LNCAP (cell line): ENCODE results near the gene MTNR1A.

Experiments used
- TF ChIP-seq, protein P1 (sequence below): fragments of 450-650 bp; IDR thresholded peaks from 2 replicates; pipeline ENCODE4 v1.5.1; 2017; ENCODE audit warnings: mild to moderate bottlenecking

MTNR1A gene

GRCh38 chr4:186581421-186581820, 26.1 kb upstream of the MTNR1A start:
- TF ChIP-seq, protein P1, sequence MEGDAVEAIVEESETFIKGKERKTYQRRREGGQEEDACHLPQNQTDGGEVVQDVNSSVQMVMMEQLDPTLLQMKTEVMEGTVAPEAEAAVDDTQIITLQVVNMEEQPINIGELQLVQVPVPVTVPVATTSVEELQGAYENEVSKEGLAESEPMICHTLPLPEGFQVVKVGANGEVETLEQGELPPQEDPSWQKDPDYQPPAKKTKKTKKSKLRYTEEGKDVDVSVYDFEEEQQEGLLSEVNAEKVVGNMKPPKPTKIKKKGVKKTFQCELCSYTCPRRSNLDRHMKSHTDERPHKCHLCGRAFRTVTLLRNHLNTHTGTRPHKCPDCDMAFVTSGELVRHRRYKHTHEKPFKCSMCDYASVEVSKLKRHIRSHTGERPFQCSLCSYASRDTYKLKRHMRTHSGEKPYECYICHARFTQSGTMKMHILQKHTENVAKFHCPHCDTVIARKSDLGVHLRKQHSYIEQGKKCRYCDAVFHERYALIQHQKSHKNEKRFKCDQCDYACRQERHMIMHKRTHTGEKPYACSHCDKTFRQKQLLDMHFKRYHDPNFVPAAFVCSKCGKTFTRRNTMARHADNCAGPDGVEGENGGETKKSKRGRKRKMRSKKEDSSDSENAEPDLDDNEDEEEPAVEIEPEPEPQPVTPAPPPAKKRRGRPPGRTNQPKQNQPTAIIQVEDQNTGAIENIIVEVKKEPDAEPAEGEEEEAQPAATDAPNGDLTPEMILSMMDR: no peak

DNA sequence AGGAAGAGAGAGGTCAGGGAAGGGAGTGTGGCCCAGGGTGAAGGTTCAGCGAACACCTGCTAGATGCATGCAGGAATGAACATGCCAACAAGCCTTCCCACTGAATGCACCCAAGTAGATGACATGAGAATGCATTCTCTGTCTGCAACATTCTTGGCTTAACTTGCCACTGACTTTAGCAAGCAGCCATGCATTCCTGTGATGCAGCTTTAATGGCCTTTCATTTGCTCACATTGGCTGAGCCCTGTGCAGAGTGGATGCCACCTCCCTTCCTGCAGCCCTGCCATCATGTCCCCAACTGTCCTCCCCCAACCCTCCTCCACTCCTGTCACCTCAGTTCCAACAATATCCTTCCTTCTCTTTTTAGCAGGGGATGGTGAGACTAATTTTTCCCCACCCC, 25.3 kb upstream of the MTNR1A start:
- TF ChIP-seq, protein P1: no peak

- TF ChIP-seq, protein P1: no peak
Observed at GRCh38 chr4:186570193-186570996, 15.0 kb upstream of the MTNR1A start.

- TF ChIP-seq, protein P1: no peak
Observed at GRCh38 chr4:186569533-186570192, 14.3 kb upstream of the MTNR1A start.

DNA sequence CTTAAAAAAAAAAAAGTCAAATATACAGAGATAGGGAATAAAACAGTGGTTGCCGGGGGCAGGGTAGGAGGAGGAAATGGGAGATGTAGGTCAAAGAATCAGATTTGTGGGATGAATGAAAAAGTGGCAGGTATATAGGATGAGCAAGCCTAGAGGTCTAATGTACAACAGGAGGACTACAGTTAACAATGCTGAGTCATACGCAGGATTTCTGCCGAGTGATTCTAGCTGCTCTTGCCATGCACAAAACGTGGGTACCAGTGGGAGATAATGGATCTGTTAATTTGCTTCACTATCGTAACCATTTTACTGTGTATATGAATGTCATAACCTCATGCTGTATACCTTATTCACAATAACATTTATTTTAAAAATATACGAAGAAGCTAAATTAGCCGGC, 10.7 kb upstream of the MTNR1A start:
- TF ChIP-seq, protein P1: no peak

DNA sequence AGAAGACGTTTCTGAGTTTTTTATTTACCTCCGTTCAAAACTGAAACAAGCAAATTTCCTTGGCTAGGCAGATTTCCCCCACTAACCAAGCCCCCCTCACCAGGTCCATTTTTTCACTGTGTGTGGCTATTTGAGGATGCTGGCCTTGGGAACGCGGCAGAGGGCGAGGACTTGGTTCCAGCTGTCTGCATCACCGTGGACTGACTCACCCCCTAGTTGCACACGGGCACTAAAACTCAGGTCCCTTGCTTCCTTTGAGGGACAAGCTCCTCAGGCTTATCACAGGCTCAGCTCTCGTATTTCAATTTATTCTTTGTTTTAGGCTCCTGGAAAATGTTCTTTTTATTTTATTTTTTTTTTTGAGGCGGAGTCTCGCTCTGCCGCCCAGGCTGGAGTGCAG, 8.4 kb upstream of the MTNR1A start:
- TF ChIP-seq, protein P1: no peak

GRCh38 chr4:186561748-186562147, 6.4 kb upstream of the MTNR1A start:
- TF ChIP-seq, protein P1: no peak
